ENCODE measurements around the gene CDSN. TPM values are rescaled to one million over a fixed set of nuclear protein-coding genes. Genes with fewer than 3 reads are reported as not detected.
"Not testable (repeated sequence)": the region's sequence is repeated elsewhere in the genome, so short reads cannot be mapped to it uniquely, and the experiment has no call there.

The CDSN gene, protein sequence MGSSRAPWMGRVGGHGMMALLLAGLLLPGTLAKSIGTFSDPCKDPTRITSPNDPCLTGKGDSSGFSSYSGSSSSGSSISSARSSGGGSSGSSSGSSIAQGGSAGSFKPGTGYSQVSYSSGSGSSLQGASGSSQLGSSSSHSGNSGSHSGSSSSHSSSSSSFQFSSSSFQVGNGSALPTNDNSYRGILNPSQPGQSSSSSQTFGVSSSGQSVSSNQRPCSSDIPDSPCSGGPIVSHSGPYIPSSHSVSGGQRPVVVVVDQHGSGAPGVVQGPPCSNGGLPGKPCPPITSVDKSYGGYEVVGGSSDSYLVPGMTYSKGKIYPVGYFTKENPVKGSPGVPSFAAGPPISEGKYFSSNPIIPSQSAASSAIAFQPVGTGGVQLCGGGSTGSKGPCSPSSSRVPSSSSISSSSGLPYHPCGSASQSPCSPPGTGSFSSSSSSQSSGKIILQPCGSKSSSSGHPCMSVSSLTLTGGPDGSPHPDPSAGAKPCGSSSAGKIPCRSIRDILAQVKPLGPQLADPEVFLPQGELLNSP
- total RNA-seq, result not detected

DNA sequence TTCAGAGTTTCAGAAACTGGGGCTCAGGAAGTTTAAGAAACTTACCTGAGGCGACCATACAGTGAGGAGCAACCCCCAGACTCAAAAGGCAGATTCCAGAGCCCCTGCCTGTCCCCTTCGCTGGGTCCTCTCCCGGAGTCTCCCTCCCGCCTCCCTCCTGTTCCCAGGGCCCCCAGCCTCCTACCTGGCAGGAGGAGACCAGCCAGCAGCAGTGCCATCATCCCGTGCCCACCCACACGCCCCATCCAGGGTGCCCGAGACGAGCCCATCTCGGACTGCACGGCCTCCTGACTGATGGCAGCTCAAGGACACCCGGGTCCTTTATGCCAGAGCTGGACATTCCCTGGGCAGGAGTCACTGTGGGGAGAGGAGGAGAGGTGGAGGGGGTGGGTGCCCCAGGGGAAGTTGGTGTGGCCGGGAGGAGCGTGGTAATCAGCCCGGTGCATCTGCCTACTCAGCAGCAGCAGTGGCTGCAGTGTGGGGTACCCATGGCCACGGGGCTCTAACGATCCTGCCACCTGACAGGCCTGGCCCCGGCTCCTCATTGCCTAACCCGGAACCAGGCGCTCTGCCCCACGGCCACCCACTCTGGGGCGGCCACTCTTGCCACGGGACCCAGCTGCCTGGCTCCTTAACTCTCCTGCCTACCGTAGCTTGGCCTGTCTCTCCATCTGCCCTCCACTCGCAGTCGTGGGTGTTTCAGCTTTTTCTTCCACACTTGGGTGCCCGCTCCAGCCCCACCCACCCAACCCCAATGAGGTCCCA is at the start of gene CDSN:
Gene CDSN, minus strand, starts transcription at position 296 of the 765 bp plus-strand sequence. Its CDS starts 27 bp downstream, at position 269.
- CTCF ChIA-PET, result no interaction called here
- POLR2A ChIA-PET, result no interaction called here

- POLR2A ChIA-PET, result no interaction called here
These were observed 49.0 kb upstream of the CDSN start for GRCh38 chr6:31169123-31169857.

DNA sequence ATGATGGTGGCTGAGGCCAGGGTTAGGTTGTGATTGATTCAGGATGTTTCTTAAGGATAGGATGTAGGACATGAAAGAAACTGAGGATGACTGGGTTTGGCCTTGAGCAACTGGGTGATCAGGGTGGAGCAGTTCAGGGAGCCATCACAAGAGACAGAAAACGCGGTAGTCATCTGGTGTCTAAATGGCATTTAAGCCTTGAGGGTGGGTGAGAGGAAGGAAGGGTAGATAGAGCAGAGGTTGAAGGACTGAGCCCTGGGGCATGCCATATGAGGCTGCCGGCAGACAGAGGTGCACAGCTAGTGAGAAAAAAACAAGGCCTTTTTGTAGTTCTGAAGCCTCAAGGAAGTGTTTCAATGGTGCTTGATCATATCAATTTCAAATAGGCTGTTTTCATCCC is 48.4 kb upstream of the CDSN start:
- CTCF ChIA-PET, result interaction anchor here (0.8 to 1.6 kb wide), 2 partner anchors 11 to 22 kb away, joined by 3 to 4 read pairs; partner anchors contain the start of genes CCHCR1 and TCF19

More at GRCh38 chr6:31169123-31169857, 49.0 kb upstream of the CDSN start:
- CTCF ChIA-PET, result interaction anchor here (0.8 to 1.6 kb wide), 2 partner anchors 11 to 22 kb away, joined by 3 to 4 read pairs; partner anchors contain the start of genes CCHCR1 and TCF19

GRCh38 chr6:31165986-31166385 is 45.7 kb upstream of the CDSN start:
- POLR2A ChIA-PET, result interaction anchor here (0.7 kb wide), 1 partner anchor 9 kb away, joined by 3 read pairs; no protein-coding TSS in a partner anchor
- CTCF ChIA-PET, result interaction anchor here (0.9 kb wide), 1 partner anchor 201 kb away, joined by 3 read pairs; no protein-coding TSS in a partner anchor

More for the DNA sequence above, 48.4 kb upstream of the CDSN start:
- POLR2A ChIA-PET, result no interaction called here

- CTCF ChIA-PET, result not testable (repeated sequence)
- POLR2A ChIA-PET, result interaction anchor here (0.7 kb wide), 1 partner anchor 10 kb away, joined by 3 read pairs; no protein-coding TSS in a partner anchor
These were observed 45.0 kb upstream of the CDSN start for GRCh38 chr6:31165064-31165832.

GRCh38 chr6:31164475-31165063 is 44.3 kb upstream of the CDSN start:
- POLR2A ChIA-PET, CTCF ChIA-PET: not testable (repeated sequence)

DNA sequence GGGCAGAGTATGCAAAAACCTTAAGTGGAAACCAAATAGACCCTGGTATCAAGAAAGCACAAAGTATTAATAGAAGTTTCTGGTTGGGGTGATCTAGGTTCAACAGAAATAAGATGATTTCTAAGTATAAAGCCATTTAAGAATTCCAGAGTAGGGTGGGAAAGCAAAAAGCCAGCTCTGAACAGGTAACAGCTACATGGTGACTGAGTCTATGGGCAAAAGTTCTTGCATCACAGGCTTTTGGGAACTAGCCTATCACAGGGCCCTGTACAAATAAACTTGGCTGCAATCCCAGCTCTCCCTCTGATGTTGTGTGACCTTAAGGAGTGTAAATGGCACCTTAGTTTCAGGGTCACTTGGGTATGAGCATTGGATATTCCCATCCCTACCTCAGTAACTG is 43.7 kb upstream of the CDSN start:
- ChIA-PET POLR2A (no interaction called here), CTCF (no interaction called here)

- POLR2A ChIA-PET, result interaction anchor here (0.6 kb wide), 1 partner anchor 256 kb away, joined by 3 read pairs; no protein-coding TSS in a partner anchor
- CTCF ChIA-PET, result no interaction called here
These were observed 42.4 kb upstream of the CDSN start for GRCh38 chr6:31162463-31163165.

DNA sequence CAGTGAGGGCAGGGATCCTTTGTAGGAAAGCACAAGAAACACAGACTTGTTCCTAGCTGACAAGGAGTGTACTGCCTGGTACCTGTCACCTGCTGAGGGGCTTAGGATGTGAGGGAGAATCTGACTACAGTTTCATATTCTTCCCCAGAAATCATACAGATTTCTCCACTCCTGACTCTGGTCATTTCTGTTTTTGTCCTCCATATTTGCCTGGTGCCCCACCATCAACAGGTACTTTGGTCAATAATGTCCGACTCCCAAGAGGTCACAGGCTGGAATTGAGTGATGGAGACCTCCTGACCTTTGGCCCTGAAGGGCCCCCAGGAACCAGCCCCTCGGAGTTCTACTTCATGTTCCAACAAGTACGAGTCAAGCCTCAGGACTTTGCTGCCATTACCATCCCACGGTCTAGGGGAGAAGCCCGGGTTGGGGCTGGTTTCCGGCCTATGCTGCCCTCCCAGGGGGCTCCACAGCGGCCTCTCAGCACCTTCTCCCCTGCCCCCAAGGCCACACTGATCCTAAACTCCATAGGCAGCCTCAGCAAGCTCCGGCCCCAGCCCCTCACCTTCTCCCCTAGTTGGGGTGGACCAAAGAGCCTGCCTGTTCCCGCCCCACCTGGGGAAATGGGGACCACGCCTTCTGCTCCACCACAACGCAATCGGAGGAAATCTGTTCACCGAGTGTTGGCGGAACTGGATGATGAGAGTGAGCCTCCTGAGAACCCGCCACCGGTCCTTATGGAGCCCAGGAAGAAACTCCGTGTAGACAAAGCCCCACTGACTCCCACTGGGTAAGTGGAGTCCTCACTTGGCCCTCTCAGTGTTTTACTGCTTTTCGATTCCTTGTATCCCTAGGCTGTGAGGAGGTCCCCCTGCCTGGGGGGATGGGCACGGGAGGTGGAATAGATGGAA is 41.2 kb upstream of the CDSN start:
- POLR2A ChIA-PET, result no interaction called here

GRCh38 chr6:31158863-31159855 is 38.9 kb upstream of the CDSN start:
- ChIA-PET POLR2A (interaction anchor here (0.5 kb wide), 1 partner anchor 544 kb away, joined by 10 read pairs; no protein-coding TSS in a partner anchor), CTCF (interaction anchor here (0.5 to 1.3 kb wide), 3 partner anchors 32 to 208 kb away, joined by 3 to 5 read pairs (median 4); no protein-coding TSS in a partner anchor)

More for the DNA sequence above, 41.2 kb upstream of the CDSN start:
- CTCF ChIA-PET, result interaction anchor here (1.4 kb wide), 1 partner anchor 35 kb away, joined by 5 read pairs; no protein-coding TSS in a partner anchor

DNA sequence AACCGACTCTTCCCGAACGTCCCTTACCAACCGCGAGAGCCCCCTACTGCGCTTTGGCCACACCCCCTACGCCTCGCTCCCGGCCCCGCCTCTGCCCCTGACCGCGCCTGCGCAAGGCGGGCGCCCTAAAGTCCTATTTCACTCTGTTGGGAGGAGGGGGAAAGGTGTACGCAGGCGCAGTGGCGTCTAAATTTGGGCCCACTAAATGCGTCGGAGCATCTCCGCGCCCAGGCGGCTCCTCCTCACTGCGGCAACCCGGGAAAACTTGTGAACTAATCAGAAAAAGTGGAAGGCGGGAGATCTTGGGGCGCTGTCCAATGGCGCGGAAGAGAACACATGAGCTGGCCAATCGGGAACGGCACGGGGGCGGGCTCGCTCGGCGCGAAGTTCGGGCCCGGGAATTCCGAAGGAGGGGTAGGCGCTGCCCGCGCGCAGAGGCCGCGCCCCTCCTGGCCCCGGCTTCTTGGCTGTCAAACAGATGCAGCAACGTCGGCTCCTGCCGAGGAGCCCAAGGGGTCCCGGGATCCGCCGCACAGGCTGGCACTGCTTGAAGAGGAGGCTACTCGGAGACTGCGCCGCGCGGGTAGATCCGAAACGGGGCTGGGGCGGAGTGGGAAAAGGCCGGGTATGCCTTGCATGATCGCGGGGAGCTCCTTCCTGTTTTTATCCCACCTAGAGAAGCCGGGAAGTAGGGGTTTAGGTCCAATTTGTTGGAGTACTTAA is 38.1 kb upstream of the CDSN start, which contains the start of gene TCF19:
Gene TCF19, plus strand, starts transcription at position 450 of the 723 bp plus-strand sequence. CDS start 881 bp downstream, outside the sequence.
- POLR2A ChIA-PET, result interaction anchor here (0.5 kb wide), 1 partner anchor 544 kb away, joined by 10 read pairs; no protein-coding TSS in a partner anchor
- CTCF ChIA-PET, result interaction anchor here (1.3 to 1.5 kb wide), 3 partner anchors 11 to 209 kb away, joined by 4 to 5 read pairs (median 4); no protein-coding TSS in a partner anchor

DNA sequence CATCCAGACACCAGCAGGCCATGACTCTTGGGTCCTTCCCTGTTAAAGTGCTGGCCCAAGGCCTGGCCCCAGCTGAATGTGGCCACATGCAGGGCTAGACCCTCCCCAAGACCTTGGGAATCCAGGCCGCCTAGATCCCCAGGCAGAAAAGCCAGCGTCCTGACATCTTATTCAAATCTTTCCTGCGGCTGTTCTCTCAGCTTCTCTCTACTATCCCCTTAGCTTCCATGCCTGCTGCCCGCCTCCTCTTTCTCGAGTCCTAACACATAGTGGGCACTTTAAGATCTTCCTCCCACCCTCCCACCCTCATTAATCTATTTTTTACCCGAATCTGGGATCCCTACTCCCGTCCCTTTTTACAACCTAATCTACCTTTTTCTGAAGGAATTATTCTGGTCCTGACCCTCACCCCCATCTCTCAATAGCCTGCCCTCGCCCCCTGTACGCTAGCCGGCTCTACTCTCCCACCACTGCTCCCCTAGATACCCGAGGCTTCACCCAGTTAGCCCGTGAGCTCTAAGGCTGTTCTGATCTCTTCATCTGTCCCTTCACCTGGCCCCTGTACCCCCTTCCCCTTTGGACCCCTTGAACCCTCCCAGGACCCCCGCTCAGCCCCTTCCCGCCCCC is 37.4 kb upstream of the CDSN start, which contains the start of gene CCHCR1:
Gene CCHCR1, minus strand, starts transcription at position 290 of the 627 bp plus-strand sequence. Its CDS starts 202 bp downstream, at position 88.
- ChIA-PET CTCF (interaction anchor here (1.4 to 1.5 kb wide), 2 partner anchors 12 to 20 kb away, joined by 4 read pairs; no protein-coding TSS in a partner anchor), POLR2A (no interaction called here)

GRCh38 chr6:31156641-31157040 is 36.4 kb upstream of the CDSN start:
- CTCF ChIA-PET, result no interaction called here
- POLR2A ChIA-PET, result no interaction called here

GRCh38 chr6:31154436-31154835 is 34.2 kb upstream of the CDSN start:
- ChIA-PET CTCF (no interaction called here), POLR2A (no interaction called here)

All from activated CD8-positive, alpha-beta memory T cell treated with anti-CD3 and anti-CD28 coated beads for 36 hours (primary cell).